ENCODE measurements around the gene BACE2. TPM values are rescaled to one million over a fixed set of nuclear protein-coding genes. Genes with fewer than 3 reads are reported as not detected.

The BACE2 gene
- total and polyA plus RNA-seq, 2 of the 4 experiments (the other 2 are of a cell fraction), result 17.0 to 35.5 TPM

- POLR2A ChIA-PET (ENCODE audit: unreplicated experiment), result no interaction called here
- no peak overlapping the region for H3K27ac ChIP-seq (ENCODE audit: insufficient read depth, low read length)
- intact Hi-C loops (cut with micrococcal nuclease), result no loop called here
These were observed 3.1 kb downstream of the BACE2 start for GRCh38 chr21:41170859-41171609.

More at GRCh38 chr21:41170859-41171609, 3.1 kb downstream of the BACE2 start:
- no peak overlapping the region for H3K14ac ChIP-seq (replicated peaks; ENCODE audit: low read depth, low read length)
- no peak overlapping the region for H2BK15ac ChIP-seq (ENCODE audit: low read depth, low read length)
- no peak overlapping the region for H2BK5ac ChIP-seq (ENCODE audit: low read depth, low read length, poor library complexity, severe bottlenecking)
- no peak overlapping the region for H3K23ac ChIP-seq (ENCODE audit: low read depth, low read length)
- no peak overlapping the region for H3K9ac ChIP-seq (ENCODE audit: low read depth, low read length)
- H4K20me1 ChIP-seq (ENCODE audit: insufficient read depth, low read length), result no peaks in the 10 kb centered on the region
- no peak overlapping the region for H2BK120ac ChIP-seq (ENCODE audit: low read depth, low read length)
- H4K8ac ChIP-seq (ENCODE audit: low read depth in 2 of 2, low read length in 2 of 2), result no peak overlapping the region
- H3K27me3 ChIP-seq (ENCODE audit: control insufficient read depth, insufficient read depth, low read length), result no peaks in the 10 kb centered on the region
- H3K4ac ChIP-seq (ENCODE audit: low read depth, low read length), result no peak overlapping the region
- no peak overlapping the region for H3K4me2 ChIP-seq (ENCODE audit: low read depth, low read length)
- dilution Hi-C loops (cut with HindIII; ENCODE audit: low sequenced_read_pairs, unreplicated experiment) (no loop called here), in situ Hi-C loops (cut with MboI; ENCODE audit: low sequenced_read_pairs) (loop anchor here (25.0 kb wide), 1 partner anchor 366 kb away; no protein-coding TSS in a partner anchor)
- no peaks in the 10 kb centered on the region for H3K9me3 ChIP-seq (ENCODE audit: control insufficient read depth, insufficient read depth, low read length)
- no peak overlapping the region for H2AK5ac ChIP-seq (ENCODE audit: low read depth, low read length)
- no peak overlapping the region for H4K5ac ChIP-seq (ENCODE audit: low read depth, low read length)
- 83% methylated on average over 5 of the region's 15 CpGs; no CpG with 5 or more reads in 1 of the 2 experiments for WGBS, 2 experiments (ENCODE audit: extremely low coverage in 2 of 2, insufficient read length in 1 of 2)
- H3K36me3 ChIP-seq (ENCODE audit: control insufficient read depth, insufficient read depth, low read length), result no peaks in the 10 kb centered on the region
- no peak overlapping the region for H3K18ac ChIP-seq (ENCODE audit: low read depth, low read length)
- BruUV-seq (replicated peaks), result no TSS peak
- no peak overlapping the region for H3K4me3 ChIP-seq (ENCODE audit: insufficient read depth, low read depth, low read length)
- no peak overlapping the region for H2BK20ac ChIP-seq (ENCODE audit: low read depth, low read length)
- TF ChIP-seq BHLHE40 (IDR thresholded peaks at IDR 0.05; ENCODE audit: low read depth, low read length), result no peak
- no peak for TF ChIP-seq NFE2L2 (IDR thresholded peaks at IDR 0.05; ENCODE audit: low read depth, low read length)
- TF ChIP-seq ELK1 (IDR thresholded peaks at IDR 0.05; ENCODE audit: borderline replicate concordance, low read depth, low read length), result no peak
- no peak for TF ChIP-seq RCOR1 (IDR thresholded peaks at IDR 0.05; ENCODE audit: insufficient replicate concordance, low read length)
- no peak for TF ChIP-seq RAD21 (IDR thresholded peaks at IDR 0.05; ENCODE audit: low read length)
- no peak for TF ChIP-seq CEBPB (IDR thresholded peaks at IDR 0.05; ENCODE audit: low read depth, low read length)
- TF ChIP-seq MXI1 (IDR thresholded peaks at IDR 0.05; ENCODE audit: borderline replicate concordance, low read depth, low read length), result no peak
- no peak for TF ChIP-seq MAZ (IDR thresholded peaks at IDR 0.05; ENCODE audit: borderline replicate concordance, low read depth, low read length)
- no peak for TF ChIP-seq USF2 (IDR thresholded peaks at IDR 0.05; ENCODE audit: low read depth, low read length)
- TF ChIP-seq CTCF (conservative IDR thresholded peaks at IDR 0.05; ENCODE audit: low read depth, low read length), result no peak
- TF ChIP-seq SMC3 (IDR thresholded peaks at IDR 0.05; ENCODE audit: low read depth, low read length), result no peak
- no peak for DNase-seq
- H3K4me1 ChIP-seq (ENCODE audit: control insufficient read depth, insufficient read depth, low read length), result no peaks in the 10 kb centered on the region; the same call in 1 of the 2 replicates
- no peak overlapping the region for H4K91ac ChIP-seq (ENCODE audit: insufficient read depth, low read depth, low read length)
- peaks cover 0 to 7% of the 10 kb centered on the region in 2 experiments; a peak in 2 of 4 replicates for H3K79me1 ChIP-seq (ENCODE audit: low read depth in 1 of 2, low read length in 2 of 2)
- H3K56ac ChIP-seq (ENCODE audit: extremely low read depth, insufficient read depth, low read length), result no peak overlapping the region
- H2AFZ ChIP-seq (replicated peaks; ENCODE audit: low read length, poor library complexity), result no peak overlapping the region
- no peak overlapping the region for H2AK9ac ChIP-seq (replicated peaks; ENCODE audit: low read depth, low read length, poor library complexity)
- CTCF ChIA-PET, result interaction anchor here (0.9 to 2.3 kb wide), 2 partner anchors 23 to 112 kb away, joined by 3 to 14 read pairs; no protein-coding TSS in a partner anchor
- H3K9me1 ChIP-seq (ENCODE audit: insufficient read depth, low read length), result peaks cover 4% of the 10 kb centered on the region; the same call in 1 of the 2 replicates
- ATAC-seq (ENCODE audit: low read depth), result no peak

All from IMR-90 (cell line).